CD4-positive, alpha-beta T cell treated with Interleukin-10 for 1 hour (primary cell): ENCODE measurements around the gene C20orf141.
"Not testable (repeated sequence)": the region's sequence is repeated elsewhere in the genome, so short reads cannot be mapped to it uniquely, and the experiment has no call there.

Experiments used
- DNase-seq: peaks from one replicate; pipeline ENCODE4 v3.0.0-alpha.2; 2020

The C20orf141 gene

GRCh38 chr20:2799688-2800520, 14.9 kb upstream of the C20orf141 start:
- no peak for DNase-seq

- DNase-seq = no peak
Measured at GRCh38 chr20:2800521-2801285, 14.1 kb upstream of the C20orf141 start, which contains the start of gene CPXM1. TSS of gene CPXM1 (minus strand) at chr20:2800627. CDS start at chr20:2800572, 55 bp downstream.

- no peak for DNase-seq
Measured at GRCh38 chr20:2801286-2801728, 13.5 kb upstream of the C20orf141 start.

GRCh38 chr20:2804041-2804828, 10.6 kb upstream of the C20orf141 start:
- DNase-seq = no peak

- DNase-seq = no peak
Measured at GRCh38 chr20:2804852-2805688, 9.7 kb upstream of the C20orf141 start.

GRCh38 chr20:2805689-2806350, 9.0 kb upstream of the C20orf141 start:
- DNase-seq = no peak

GRCh38 chr20:2806351-2806701, 8.5 kb upstream of the C20orf141 start:
- DNase-seq = no peak

GRCh38 chr20:2807019-2807418, 7.8 kb upstream of the C20orf141 start:
- no peak for DNase-seq

- not testable (repeated sequence) for DNase-seq
Measured at GRCh38 chr20:2807929-2808328, 6.9 kb upstream of the C20orf141 start.

GRCh38 chr20:2809690-2810089, 5.1 kb upstream of the C20orf141 start:
- no peak for DNase-seq

- no peak for DNase-seq
Measured at GRCh38 chr20:2812189-2812588, 2.6 kb upstream of the C20orf141 start.

- DNase-seq = no peak
Measured at GRCh38 chr20:2814076-2814475, 711 bp upstream of the C20orf141 start.

GRCh38 chr20:2815242-2815900, 584 bp downstream of the C20orf141 start:
- DNase-seq = no peak

GRCh38 chr20:2816030-2816582, 1.3 kb downstream of the C20orf141 start, which contains the start of gene TMEM239:
TSS of gene TMEM239 (plus strand) at chr20:2816364. CDS start at chr20:2816555, 191 bp downstream.
- no peak for DNase-seq

- no peak for DNase-seq
Measured at GRCh38 chr20:2816583-2817340, 2.0 kb downstream of the C20orf141 start.

GRCh38 chr20:2817341-2817726, 2.5 kb downstream of the C20orf141 start:
- no peak for DNase-seq

GRCh38 chr20:2817891-2818595, 3.3 kb downstream of the C20orf141 start:
- DNase-seq = no peak

- DNase-seq = no peak
Measured at GRCh38 chr20:2820084-2820895, 5.5 kb downstream of the C20orf141 start.
